Cardiac septum (tissue), 1 donor: ENCODE results near the gene NKAIN2. TPM values are rescaled to one million over a fixed set of nuclear protein-coding genes. Genes with fewer than 3 reads are reported as not detected.
"Not testable (repeated sequence)": the region's sequence is repeated elsewhere in the genome, so short reads cannot be mapped to it uniquely, and the experiment has no call there.

ENCODE experiments used
- DNase-seq: peaks from one replicate; pipeline ENCODE4 v3.0.0-alpha.2; 2020; ENCODE audit warnings: low spot score
- intact Hi-C: fragments of 100-400 bp; cut with DNase I; formaldehyde crosslinking; loops from one replicate; pipeline ENCODE4 v1.14.0; 2022
- total RNA-seq: library from RNA; stranded (reverse); fragmentation: NEBNext Ultra II Directional; extraction: Animal tissue kit (Norgen Biotek cat#: 25700); gene quantifications from one replicate; pipeline ENCODE4 v1.2.1, GENCODE V29; 2021
- donor health status: DM: no; HTN: no; CAD: no.

The NKAIN2 gene
- total RNA-seq, 1 donor from 2014 or later: 0.30 TPM

DNA sequence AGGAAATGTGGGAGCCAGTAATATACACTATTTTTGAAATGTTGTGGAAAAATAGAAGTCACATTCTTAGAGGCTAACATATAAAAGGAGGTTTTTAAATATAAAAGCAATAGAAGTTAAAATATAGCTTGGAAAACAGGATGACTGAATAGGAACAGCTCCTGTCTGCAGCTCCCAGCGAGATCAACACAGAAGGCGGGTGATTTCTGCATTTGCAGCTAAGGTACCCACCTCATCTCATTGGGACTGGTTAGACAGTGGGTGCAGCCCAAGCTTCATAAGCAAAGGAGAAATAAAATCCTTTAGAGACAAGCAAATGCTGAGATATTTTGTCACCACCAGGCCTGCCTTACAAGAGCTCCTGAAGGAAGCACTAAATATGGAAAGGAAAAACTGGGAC is 434.7 kb downstream of the NKAIN2 start:
- intact Hi-C loops, DNase-seq: not testable (repeated sequence)

DNA sequence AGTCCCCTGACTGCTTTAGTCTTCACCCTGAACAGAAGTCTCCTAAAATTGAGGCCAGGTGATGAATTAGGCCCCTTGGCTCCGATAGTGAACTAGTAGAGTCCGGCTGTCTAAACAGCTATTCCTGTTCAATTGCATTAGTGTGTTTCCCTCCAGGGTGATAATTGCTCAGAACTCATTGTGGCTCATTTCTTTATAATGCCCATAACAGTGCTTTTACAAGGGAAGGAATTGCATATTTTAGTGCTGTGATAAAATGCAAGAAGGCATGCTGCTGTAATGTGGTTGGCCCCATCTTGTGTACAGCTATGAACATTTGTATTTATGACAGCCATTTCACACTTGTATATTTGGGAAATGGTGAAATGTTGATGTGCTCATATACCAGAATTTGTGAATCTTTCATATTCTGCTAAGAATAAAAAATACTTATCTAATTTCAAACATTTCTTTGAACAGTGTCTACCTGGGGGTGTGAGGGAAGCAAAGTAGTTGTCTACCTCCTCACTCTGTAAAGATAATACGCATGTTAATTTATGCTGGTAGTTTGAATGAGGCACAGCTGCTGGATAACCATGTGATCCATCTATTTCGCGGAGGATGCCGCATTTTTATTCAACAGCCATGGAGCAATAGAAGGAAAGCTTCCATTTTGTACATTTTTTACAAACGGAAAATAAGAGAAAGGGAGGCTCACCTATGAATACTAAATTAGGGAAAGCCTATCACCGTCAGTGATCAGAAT is 451.4 kb downstream of the NKAIN2 start:
- DNase-seq: no peak
- intact Hi-C loops: no loop called here

DNA sequence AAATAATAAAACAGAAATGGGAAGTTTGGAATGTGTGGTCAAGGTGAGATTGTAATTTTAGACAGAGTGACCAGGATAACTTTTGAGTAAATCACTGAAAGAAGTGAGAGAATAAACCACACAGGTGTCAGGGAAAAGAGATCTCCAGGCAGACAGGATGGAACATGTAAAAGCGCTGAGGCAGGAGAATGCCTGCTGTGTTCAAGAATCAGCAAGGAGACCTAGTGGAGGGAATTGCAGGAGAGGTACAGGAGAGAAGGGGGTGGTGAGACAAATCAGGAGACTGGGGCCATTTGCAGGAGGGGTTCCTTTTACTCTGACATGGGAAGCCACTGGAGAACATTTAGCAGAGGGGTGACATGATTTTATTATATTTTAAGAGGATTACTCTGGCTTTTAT is 456.7 kb downstream of the NKAIN2 start:
- no peak for DNase-seq
- intact Hi-C loops: no loop called here

DNA sequence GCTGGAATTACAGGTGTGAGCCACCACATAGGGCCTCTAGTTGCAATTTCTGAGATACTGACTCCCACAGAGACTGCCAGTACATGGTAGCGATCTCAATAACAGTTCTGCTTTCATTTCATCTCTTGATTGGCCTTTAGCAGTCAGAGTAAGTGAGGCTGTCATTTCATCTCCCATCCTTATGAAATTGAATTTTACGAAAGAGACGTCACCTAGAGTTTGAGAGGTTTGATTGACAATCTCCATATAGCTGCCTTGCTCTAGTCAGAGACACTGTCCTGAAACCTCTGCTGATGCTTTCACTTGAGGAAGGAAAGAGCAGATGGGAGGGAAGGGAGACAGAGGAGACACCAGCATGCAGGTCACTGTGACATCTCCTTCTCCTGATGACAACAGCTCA is 466.1 kb downstream of the NKAIN2 start:
- intact Hi-C loops: no loop called here
- DNase-seq: no peak

DNA sequence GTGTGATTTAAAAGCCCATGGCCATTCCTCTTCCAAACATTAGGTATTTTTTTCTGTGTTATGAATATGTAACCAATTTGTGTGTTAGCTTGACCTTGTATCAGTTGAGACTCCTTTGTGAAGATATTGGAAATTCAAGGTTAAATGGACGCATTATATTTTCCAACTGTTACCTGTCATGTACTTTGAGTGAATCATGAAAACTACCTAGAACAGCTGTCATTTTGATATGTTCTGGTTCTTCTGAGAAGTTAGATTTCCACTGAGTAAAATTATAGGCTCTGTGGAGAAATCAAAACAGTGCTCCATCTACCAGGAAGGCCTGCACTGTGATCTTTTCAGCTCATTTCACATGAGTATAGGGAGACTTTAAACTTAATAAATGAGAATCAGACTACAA is 470.0 kb downstream of the NKAIN2 start:
- intact Hi-C loops: no loop called here
- no peak for DNase-seq

DNA sequence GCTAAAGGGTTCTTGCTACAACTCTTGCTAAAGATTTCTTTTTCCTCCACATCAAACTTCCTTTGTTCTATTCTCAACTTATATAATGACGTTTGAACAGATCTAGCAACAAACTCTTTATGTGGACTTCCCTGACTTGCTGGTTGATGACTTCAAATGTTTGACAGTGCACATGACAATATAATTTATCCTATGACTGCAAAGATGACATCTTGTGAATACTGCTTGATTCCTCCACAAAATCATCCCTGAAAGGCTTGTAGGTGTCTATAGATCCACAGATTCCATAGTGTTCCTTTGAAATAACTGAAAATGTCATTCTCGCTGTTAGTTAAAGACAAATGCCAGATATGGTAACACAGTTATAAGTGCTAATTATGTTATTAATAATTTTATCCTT is 478.9 kb downstream of the NKAIN2 start:
- intact Hi-C loops: no loop called here
- no peak for DNase-seq

DNA sequence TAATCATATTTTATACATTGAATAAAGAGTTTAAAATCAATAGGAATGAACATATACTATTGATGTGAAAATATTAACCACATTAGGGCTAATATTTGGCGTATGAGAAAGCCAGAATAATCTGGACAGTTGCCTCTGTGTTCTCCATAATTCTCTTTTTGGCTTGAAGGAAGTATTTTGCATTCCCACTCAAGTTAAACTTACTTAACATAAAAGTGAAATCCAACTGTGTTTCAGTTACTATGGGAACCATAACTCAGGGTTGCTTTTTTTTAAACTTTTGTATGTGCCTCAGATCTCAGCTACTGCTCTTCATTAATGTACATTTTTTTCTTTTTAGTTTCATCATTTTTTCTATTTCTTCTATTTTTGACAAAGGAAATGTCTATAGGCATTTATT is 479.8 kb downstream of the NKAIN2 start:
- intact Hi-C loops: no loop called here
- DNase-seq: no peak

DNA sequence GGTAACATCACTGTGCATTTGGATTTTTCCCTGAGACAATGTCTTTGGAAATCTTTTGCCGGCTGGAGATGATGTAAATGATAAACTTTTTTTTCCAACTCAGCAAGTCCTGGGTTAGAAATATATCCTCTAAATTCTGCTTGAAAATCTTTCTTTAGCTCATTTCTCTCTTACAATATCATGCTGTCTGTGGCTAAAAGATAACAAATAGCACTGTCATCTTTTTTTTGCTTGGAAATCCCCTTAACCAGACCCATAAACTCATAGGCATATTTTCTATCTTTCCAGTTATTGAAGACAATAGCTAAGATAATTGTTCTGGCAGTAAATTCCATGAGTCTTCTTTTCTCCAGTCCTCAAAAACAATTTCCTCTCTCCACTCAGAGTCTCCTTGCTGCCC is 481.5 kb downstream of the NKAIN2 start:
- intact Hi-C loops: no loop called here
- DNase-seq: no peak

DNA sequence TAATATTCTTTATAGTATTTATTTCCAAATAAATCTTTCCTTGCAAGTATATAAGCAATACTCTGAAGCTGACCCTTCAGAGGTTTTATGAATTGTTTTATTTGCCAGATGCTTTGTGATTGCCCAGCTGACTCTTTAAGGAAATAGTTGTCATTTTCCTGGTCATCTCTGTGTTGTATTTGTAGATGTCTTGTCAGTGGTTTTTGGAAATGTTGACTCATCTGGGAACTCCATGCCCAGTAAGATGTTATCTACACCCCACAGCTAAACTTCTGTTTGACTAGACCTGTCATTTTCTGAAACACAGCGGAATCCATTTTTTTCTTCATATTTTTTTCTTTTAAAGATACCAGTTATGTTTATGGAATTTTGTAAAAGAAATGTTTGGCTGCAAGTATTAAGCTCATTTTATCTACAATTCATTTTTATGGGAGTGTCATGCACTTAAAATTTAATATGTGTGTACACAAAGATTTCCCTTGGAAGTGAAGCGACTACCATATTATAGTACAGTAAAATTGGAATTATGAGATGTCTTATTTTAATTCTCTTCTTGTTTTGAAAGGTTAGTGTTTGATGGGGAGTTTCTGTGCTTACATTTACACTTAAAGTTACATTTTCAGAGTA is 491.0 kb downstream of the NKAIN2 start:
- no peak for DNase-seq
- intact Hi-C loops: no loop called here

DNA sequence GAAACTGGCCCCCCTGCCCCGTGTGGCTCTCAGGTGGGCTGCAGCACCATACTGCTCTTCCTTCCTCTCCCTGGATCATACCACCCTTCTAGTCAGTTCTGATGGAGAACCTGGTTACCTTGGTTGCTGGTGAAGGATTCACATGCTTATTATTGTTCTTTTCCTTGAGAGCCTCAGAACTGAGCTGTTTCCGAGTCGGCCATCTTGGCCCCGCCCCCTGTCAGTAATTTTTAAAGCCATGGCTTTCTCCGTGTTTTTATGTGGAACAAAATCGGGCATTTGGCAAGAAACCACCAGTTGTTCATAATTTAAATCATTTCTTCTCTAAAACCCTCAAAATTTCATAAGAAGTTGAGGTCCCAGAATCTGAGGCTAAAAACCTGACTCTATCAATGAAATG is 493.8 kb downstream of the NKAIN2 start:
- intact Hi-C loops: no loop called here
- DNase-seq: no peak

DNA sequence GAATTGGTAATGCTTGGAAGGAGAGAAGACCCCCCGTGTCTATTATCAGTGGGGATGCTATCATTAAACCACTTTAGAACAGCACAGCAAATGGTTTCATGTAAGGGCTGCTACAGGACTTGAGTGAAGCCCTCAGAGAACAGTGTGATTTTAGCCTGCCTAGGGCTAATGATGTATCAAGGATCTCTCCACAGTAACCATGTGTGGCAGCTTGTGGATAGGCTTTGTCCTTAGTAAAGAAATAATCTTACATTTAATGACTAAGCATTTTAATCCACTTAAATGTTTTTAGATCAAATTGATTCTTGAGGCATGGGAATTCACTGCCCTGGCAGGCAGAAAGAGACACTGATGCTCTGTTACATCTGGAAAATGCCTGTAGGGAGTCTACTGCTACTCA is 495.1 kb downstream of the NKAIN2 start:
- no peak for DNase-seq
- intact Hi-C loops: no loop called here

DNA sequence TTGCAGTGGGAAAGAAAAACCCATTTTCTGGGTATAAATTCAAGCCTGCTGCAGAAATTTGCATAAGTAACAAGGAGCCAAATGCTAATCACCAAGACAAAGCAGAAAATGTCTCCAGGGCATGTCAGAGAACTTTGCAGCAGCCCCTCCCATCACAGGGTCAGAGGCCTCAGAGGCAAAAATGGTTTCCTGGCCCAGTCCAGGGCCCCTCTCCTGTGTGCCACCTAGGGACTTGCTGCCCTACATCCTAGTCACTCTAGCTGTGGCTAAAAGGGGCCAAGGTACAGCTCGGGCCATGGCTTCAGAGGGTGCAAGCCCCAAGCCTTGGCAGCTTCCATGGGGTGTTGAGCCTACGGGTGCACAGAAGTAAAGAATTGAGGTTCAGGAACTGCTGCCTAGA is 497.2 kb downstream of the NKAIN2 start:
- DNase-seq, intact Hi-C loops: not testable (repeated sequence)

DNA sequence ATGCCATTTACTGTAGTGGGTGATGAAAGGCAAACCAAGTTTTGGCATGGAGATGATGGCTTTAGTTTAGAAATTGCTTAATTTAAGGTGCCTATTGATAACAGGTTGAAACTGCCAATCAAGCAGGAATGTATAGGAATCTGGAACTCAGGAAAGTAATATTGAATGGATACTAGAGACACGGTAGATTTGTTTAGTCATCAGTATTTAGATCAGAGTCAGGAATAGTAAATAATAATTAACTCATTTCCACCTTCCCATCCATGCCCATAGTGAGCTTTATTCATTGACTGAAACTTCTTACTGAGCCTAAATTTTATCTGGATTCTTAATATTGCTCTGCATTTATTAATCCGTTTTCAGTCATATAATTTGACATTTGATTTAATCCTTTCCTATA is 500.3 kb downstream of the NKAIN2 start:
- no peak for DNase-seq
- intact Hi-C loops: no loop called here

DNA sequence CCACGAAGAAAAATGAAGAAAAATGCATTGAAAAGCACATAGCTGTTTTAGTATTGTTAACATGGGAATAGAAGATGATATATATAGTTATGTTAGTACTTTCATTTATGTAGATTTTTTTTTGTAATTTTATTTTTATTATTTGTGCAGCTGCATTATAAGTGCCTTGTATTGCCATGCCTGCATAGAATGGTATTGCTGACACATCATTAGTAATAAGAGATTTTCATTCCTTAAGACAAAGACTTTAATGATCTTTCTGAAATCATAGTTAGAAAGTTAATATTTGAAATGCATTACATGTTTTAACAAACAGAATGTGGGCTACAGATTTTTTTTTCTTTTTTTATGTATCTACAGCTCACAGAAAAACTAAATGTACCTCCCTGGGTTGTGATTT is 506.5 kb downstream of the NKAIN2 start:
- DNase-seq: no peak
- intact Hi-C loops: no loop called here

DNA sequence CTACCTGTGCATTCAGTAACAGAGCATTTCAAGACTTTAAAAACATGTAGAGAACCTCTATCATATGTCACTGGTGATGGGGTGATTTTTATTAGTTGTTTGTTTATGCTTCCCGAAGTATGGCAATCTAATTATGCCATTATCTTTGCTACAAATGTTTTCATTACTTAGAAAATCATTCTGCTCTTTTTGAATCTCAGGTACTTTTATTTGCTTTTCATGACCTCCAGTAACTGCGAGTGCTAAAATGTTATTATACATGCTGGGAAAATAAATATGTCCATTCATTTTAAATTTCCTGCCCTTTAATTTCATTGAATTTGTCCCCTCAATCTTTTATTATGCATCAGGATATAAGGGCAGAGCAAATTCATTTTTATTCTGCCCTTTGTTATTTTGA is 515.7 kb downstream of the NKAIN2 start:
- no peak for DNase-seq
- intact Hi-C loops: no loop called here

DNA sequence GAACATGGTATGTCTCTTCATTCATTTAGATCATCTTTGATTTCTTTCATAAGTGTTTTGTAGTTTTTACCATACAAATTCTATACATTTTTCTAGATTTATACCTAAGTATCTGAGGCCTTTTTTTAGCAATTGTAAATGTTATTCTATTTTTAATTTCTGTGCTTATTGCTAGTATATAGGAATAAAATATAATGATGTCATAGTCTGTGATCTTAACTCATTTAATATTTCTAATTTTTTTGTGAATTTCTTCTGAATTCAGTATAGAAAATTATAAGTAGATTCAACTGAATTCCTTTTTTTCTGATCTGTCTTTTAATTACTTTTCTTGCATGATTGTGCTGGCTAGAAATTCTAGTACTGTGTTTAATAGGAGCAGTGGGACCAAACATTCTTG is 520.6 kb downstream of the NKAIN2 start:
- intact Hi-C loops: no loop called here
- no peak for DNase-seq

DNA sequence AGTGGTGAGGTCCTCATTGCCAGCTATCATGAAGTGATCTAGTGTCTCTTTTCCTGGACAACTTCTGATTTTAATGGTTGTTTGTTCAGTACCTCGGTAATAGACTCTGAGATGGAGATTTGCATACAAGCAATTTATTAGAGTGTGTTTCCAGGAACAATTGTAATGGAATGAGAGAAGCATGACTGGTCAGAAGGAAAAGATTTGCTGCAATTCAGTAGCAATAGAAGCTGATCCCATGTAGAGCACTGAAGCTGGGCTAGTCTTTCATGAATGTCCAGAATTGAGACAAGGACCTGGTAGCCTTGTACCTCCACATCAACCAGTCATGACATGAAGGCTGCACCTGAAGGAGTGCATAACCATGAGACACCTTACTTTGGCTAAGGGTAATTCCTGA is 526.5 kb downstream of the NKAIN2 start:
- DNase-seq: no peak

DNA sequence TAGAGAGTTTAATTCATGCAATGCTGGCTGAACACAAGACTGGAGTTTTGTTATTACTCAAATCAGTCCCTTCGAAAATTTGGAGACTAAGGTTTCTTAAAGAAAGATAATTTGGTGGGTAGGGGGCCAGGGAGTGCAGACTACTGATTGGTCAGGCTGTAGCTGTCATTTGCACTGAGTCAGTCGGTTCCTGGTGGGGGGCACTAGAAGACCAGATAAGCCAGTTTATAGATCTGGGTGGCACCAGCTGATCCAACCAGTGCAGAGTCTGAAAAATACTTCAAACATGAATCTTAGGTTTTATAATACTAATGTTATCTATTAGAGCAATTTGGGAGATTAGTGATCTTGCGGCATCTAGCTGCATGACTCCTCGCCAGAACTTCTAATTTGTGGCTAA is 530.7 kb downstream of the NKAIN2 start:
- intact Hi-C loops: no loop called here
- DNase-seq: no peak

More for the DNA sequence above, 526.5 kb downstream of the NKAIN2 start:
- intact Hi-C loops: no loop called here

DNA sequence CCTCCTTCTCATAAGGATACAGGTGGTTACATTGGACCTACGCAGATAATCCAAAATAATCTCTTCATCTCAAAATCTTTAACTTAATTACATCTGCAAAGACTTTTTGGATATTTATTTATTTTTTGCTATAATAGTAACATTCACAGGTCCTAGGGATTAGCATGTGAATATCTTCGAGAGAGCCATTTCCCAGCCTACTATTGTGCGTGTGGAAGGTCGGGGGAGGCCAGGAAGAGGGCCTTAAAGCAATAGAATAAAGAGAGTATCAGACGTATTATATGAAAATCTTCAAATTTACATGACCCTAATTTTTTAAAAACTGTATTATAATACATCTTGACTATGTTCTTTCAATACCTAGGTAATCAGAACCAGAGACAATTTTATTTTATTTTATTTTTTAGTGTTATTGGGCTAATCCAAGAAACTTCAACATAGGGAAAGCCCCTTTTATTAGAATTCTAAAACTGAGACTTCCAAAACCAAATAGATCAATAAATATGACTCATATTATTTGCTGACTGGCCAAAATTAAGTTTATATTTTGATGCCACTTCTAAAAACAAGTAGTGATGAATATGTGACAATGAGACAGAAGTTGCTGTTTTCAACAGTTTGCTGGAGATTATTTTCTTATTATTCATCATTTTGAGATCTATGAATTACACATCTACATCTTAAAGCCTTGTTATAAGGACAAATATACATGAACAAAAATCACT is 536.1 kb downstream of the NKAIN2 start:
- intact Hi-C loops: no loop called here
- DNase-seq: no peak

DNA sequence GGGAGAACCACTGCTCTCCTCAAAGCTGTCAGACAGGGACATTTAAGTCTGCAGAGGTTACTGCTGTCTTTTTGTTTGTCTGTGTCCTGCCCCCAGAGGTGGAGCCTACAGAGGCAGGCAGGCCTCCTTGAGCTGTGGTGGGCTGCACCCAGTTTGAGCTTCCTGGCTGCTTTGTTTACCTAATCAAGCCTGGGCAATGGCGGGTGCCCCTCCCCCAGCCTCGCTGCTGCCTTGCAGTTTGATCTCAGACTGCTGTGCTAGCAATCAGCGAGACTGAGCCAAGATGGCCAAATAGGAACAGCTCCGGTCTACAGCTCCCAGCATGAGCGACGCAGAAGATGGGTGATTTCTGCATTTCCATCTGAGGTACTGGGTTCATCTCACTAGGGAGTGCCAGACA is 544.7 kb downstream of the NKAIN2 start:
- intact Hi-C loops, DNase-seq: not testable (repeated sequence)

DNA sequence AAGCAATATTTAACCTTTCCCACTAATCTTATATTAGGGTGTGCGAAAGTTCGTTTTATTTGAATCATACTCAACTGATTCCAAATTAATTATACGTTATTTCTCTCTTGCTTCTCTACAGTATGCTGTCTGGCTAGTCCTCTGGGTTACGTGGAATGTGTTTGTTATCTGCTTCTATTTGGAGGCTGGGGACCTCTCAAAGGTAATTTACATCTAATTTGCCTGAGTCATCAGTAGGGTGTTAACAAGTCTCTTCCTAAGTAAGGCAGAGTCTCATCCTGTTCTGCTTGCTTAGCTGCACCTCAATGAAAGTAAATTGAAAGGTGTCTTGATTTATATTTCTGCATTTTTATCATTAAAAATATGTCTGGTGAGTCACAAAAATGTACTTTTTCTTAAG is 551.5 kb downstream of the NKAIN2 start:
- DNase-seq: no peak
- intact Hi-C loops: no loop called here
